Measurements from ENCODE around the gene FEZ2. TPM values are rescaled to one million over a fixed set of nuclear protein-coding genes. Genes with fewer than 3 reads are reported as not detected.

FEZ2 gene
- total and polyA plus RNA-seq, 2 donors: 28.2 to 39.9 TPM

GRCh38 chr2:36547906-36548305 is 50.1 kb downstream of the FEZ2 start:
- DNase-seq (ENCODE audit: low read depth in 6 of 9, low spot score in 9 of 9): no peak
- Histone ChIP-seq H3K9me3 (ENCODE audit: control insufficient read depth in 2 of 2, insufficient read depth in 1 of 2, low read length in 1 of 2) (no peaks in the 10 kb centered on the region), H3K36me3 (ENCODE audit: control insufficient read depth in 2 of 2, insufficient read depth in 2 of 2, low read length in 1 of 2) (peaks cover 4 to 21% of the 10 kb centered on the region in 2 donors), H3K4me1 (ENCODE audit: control insufficient read depth in 2 of 2, insufficient read depth in 2 of 2, low read length in 2 of 2) (peaks cover 8 to 12% of the 10 kb centered on the region in 2 donors), H3K27ac (ENCODE audit: low read depth in 1 of 2, low read length in 1 of 2) (no peak overlapping the region), H3K27me3 (ENCODE audit: control insufficient read depth in 2 of 2, insufficient read depth in 1 of 2, low read length in 1 of 2) (no peaks in the 10 kb centered on the region), H3K4me3 (ENCODE audit: low read length in 2 of 2) (no peak overlapping the region)
- 100% methylated on average over 3 of the region's 3 CpGs for WGBS

DNA sequence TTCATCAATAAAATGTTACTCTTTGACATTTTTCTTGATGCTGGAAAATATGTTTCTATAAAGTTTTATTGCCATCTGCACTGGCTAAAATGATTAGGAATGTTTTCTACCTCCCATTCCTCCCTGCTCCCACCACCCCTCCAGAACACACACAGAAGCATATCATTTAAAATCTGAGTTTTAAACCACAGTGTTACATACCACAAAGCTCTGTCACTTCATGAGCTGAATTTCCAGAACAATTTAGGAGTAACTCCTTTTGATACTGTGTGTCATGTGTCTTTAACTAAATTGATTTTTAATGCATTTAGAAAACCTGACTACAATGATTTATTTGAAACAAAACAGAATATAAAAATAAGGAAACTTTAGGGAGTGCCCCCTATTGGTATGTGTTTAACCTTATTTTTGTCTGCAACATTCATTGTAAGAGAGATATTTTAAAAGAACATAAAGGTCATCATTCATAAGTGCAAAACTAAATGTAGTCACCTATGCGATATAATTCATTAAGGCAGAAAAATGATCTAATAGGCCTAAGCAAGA is 52.0 kb downstream of the FEZ2 start:
- WGBS: 0% methylated on average over 1 of the region's 1 CpG
- Histone ChIP-seq H3K27ac (ENCODE audit: low read depth in 1 of 2, low read length in 1 of 2) (no peak overlapping the region), H3K4me1 (ENCODE audit: control insufficient read depth in 2 of 2, insufficient read depth in 2 of 2, low read length in 2 of 2) (peaks cover 8 to 12% of the 10 kb centered on the region in 2 donors), H3K4me3 (ENCODE audit: low read length in 2 of 2) (no peak overlapping the region), H3K27me3 (ENCODE audit: control insufficient read depth in 2 of 2, insufficient read depth in 1 of 2, low read length in 1 of 2) (no peaks in the 10 kb centered on the region), H3K9me3 (ENCODE audit: control insufficient read depth in 2 of 2, insufficient read depth in 1 of 2, low read length in 1 of 2) (no peaks in the 10 kb centered on the region), H3K36me3 (ENCODE audit: control insufficient read depth in 2 of 2, insufficient read depth in 2 of 2, low read length in 1 of 2) (peaks cover 0 to 13% of the 10 kb centered on the region in 2 donors)
- DNase-seq (ENCODE audit: low read depth in 6 of 9, low spot score in 9 of 9): no peak

DNA sequence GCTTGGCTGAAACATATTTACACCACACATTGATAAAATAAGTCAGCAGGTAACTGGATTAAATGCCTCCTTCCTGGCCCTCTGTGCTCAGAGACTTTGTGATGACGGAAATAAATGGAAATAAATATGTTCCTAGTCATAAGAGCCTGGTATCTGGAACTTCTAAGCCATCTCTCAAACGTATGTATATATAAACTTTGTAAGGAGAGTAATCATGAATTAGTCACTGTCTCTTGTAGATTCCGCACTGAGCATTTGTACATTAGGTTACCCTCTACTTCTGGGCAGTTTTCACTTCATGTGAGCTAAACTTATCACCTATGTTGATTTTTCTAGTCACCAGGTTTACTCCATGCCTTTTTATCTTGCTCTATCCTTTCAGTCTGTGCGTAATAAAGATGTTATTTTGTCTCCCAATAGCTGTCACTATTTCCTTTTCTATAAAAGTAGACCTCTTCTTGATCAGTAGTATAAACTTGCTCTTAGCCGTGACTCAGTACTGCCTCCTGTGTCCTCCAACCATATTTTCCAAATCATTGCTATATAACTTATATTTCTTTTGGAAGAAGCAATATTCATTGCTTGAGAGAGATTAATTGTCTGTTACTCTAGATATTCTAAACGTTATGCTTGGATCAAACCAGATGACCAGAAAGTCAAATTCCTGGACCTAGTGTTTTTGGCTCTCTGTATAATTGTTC is 53.2 kb downstream of the FEZ2 start:
- Histone ChIP-seq H3K27ac (ENCODE audit: low read depth in 1 of 2, low read length in 1 of 2) (no peak overlapping the region), H3K27me3 (ENCODE audit: control insufficient read depth in 2 of 2, insufficient read depth in 1 of 2, low read length in 1 of 2) (no peaks in the 10 kb centered on the region), H3K4me3 (ENCODE audit: low read length in 2 of 2) (no peak overlapping the region), H3K4me1 (ENCODE audit: control insufficient read depth in 2 of 2, insufficient read depth in 2 of 2, low read length in 2 of 2) (peaks cover 5 to 9% of the 10 kb centered on the region in 2 donors), H3K36me3 (ENCODE audit: control insufficient read depth in 2 of 2, insufficient read depth in 2 of 2, low read length in 1 of 2) (peaks cover 0 to 9% of the 10 kb centered on the region in 2 donors), H3K9me3 (ENCODE audit: control insufficient read depth in 2 of 2, insufficient read depth in 1 of 2, low read length in 1 of 2) (no peaks in the 10 kb centered on the region)
- no peak for DNase-seq (ENCODE audit: low read depth in 6 of 9, low spot score in 9 of 9)
- 95% methylated on average over 6 of the region's 6 CpGs for WGBS

DNA sequence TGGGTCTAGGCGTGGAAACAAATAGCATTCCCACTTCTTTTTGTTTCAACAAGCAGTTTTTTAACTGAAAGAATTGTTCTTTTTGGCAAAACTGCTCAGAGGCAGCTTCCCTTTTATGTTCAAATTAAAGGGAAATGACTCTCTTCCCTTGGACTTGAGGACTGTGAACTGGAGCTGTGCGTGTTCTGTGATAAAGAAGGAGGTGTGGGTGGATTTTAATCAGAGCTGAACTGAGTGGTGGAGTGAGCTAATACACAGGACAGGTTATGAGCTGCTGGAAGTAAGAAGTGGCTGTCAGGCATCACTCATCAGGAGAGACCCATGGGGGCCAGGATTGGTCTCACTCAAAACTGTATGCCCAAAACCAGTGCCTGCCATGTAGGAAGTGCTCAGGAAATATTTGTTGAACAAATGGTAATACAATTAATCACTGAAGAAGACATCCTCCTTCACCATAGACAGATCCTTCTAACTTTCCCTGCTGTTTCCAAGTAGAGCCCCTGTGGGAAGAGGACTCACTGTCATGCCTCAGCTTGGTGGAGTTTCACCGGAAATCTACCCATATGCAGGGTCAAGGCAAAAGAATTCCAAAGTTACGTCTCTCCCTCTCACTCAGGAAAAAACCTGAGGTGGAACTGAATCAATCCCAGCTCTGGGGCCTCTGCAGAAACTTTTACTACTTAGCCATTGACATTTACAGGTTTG is 55.9 kb downstream of the FEZ2 start:
- 95% methylated on average over 4 of the region's 4 CpGs for WGBS
- no peak overlapping the region for H3K4me3 ChIP-seq (ENCODE audit: low read length in 2 of 2)
- no peak for DNase-seq (ENCODE audit: low read depth in 6 of 9, low spot score in 9 of 9)
- peaks cover 0 to 2% of the 10 kb centered on the region in 2 donors for H3K36me3 ChIP-seq (ENCODE audit: control insufficient read depth in 2 of 2, insufficient read depth in 2 of 2, low read length in 1 of 2)
- H3K9me3 ChIP-seq (ENCODE audit: control insufficient read depth in 2 of 2, insufficient read depth in 1 of 2, low read length in 1 of 2): no peaks in the 10 kb centered on the region
- H3K27ac ChIP-seq (ENCODE audit: low read depth in 1 of 2, low read length in 1 of 2): no peak overlapping the region
- no peaks in the 10 kb centered on the region for H3K27me3 ChIP-seq (ENCODE audit: control insufficient read depth in 2 of 2, insufficient read depth in 1 of 2, low read length in 1 of 2)
- no peaks in the 10 kb centered on the region for H3K4me1 ChIP-seq (ENCODE audit: control insufficient read depth in 2 of 2, insufficient read depth in 2 of 2, low read length in 2 of 2)

DNA sequence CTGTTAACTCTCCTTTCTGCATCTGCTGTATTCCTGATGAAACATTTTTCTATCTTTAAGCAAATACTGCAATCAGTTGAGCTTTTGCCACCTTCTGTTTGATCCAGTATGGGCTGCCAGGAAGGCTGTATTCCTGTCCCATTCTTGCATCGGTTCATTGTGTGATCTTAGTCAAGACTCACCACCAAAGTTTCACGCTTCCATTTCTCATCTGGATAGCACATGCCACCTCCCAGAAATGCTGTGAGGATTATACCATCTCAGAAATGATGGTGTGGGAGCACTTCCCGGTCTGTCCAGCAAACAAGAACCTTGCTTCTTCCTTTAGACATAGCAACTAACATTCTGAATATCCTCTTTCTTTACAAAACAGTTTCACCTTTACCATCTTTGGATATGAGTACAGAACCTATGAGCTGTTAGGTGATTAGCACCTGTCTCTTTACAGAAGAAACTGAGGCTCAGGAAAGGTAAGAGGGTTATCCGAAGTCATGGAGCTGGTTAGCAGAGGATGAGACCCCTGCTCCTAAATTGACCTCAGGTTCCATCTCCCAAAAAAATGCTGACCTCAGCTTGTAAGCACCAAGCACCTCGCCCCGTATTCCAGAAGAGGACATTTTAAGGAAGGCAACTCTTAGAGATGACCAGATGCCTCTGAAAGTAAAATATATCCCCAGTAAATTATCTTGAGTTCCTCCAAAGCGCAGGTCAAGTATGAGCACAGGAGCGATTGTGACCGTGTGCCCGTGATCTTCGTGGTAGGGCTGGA is 56.8 kb downstream of the FEZ2 start:
- H3K4me1 ChIP-seq (ENCODE audit: control insufficient read depth in 2 of 2, insufficient read depth in 2 of 2, low read length in 2 of 2): no peaks in the 10 kb centered on the region
- 89% methylated on average over 11 of the region's 11 CpGs for WGBS
- no peak overlapping the region for H3K27ac ChIP-seq (ENCODE audit: low read depth in 1 of 2, low read length in 1 of 2)
- DNase-seq (ENCODE audit: low read depth in 6 of 9, low spot score in 9 of 9): no peak
- no peak overlapping the region for H3K4me3 ChIP-seq (ENCODE audit: low read length in 2 of 2)
- H3K9me3 ChIP-seq (ENCODE audit: control insufficient read depth in 2 of 2, insufficient read depth in 1 of 2, low read length in 1 of 2): no peaks in the 10 kb centered on the region
- H3K27me3 ChIP-seq (ENCODE audit: control insufficient read depth in 2 of 2, insufficient read depth in 1 of 2, low read length in 1 of 2): no peaks in the 10 kb centered on the region
- peaks cover 0 to 2% of the 10 kb centered on the region in 2 donors for H3K36me3 ChIP-seq (ENCODE audit: control insufficient read depth in 2 of 2, insufficient read depth in 2 of 2, low read length in 1 of 2)

GRCh38 chr2:36539631-36540030 is 58.3 kb downstream of the FEZ2 start:
- no peaks in the 10 kb centered on the region for H3K4me1 ChIP-seq (ENCODE audit: control insufficient read depth in 2 of 2, insufficient read depth in 2 of 2, low read length in 2 of 2)
- WGBS: 98% methylated on average over 7 of the region's 7 CpGs

GRCh38 chr2:36538335-36538734 is 59.6 kb downstream of the FEZ2 start:
- Histone ChIP-seq H3K27ac (ENCODE audit: low read depth in 1 of 2, low read length in 1 of 2) (no peak overlapping the region), H3K9me3 (ENCODE audit: control insufficient read depth in 2 of 2, insufficient read depth in 1 of 2, low read length in 1 of 2) (no peaks in the 10 kb centered on the region), H3K36me3 (ENCODE audit: control insufficient read depth in 2 of 2, insufficient read depth in 2 of 2, low read length in 1 of 2) (peaks cover 0 to 2% of the 10 kb centered on the region in 2 donors), H3K27me3 (ENCODE audit: control insufficient read depth in 2 of 2, insufficient read depth in 1 of 2, low read length in 1 of 2) (no peaks in the 10 kb centered on the region), H3K4me3 (ENCODE audit: low read length in 2 of 2) (no peak overlapping the region), H3K4me1 (ENCODE audit: control insufficient read depth in 2 of 2, insufficient read depth in 2 of 2, low read length in 2 of 2) (no peaks in the 10 kb centered on the region)
- no peak for DNase-seq (ENCODE audit: low read depth in 6 of 9, low spot score in 9 of 9)
- 87% methylated on average over 5 of the region's 5 CpGs for WGBS

More at GRCh38 chr2:36539631-36540030, 58.3 kb downstream of the FEZ2 start:
- Histone ChIP-seq H3K27ac (ENCODE audit: low read depth in 1 of 2, low read length in 1 of 2) (no peak overlapping the region), H3K4me3 (ENCODE audit: low read length in 2 of 2) (no peak overlapping the region), H3K9me3 (ENCODE audit: control insufficient read depth in 2 of 2, insufficient read depth in 1 of 2, low read length in 1 of 2) (no peaks in the 10 kb centered on the region), H3K27me3 (ENCODE audit: control insufficient read depth in 2 of 2, insufficient read depth in 1 of 2, low read length in 1 of 2) (no peaks in the 10 kb centered on the region), H3K36me3 (ENCODE audit: control insufficient read depth in 2 of 2, insufficient read depth in 2 of 2, low read length in 1 of 2) (peaks cover 0 to 2% of the 10 kb centered on the region in 2 donors)
- no peak for DNase-seq (ENCODE audit: low read depth in 6 of 9, low spot score in 9 of 9)

DNA sequence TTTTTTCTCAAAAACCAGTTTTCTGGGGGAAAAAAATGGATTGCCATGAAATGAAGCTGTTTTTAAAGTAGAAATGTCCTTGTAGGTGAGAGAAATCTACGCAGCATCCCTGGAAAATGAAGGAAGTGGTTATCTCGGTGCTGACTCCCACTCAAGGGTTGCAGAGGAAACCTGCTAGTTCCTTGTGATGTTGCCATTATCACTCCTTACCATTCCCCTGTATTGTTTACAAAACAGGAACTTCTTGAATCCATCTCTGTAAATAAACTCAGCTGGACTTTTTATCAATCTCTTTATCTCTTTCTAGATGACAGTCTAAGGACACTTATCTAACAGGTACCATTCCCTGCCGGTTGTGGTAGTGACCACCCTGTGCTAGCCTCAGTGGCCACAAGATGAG is 61.2 kb downstream of the FEZ2 start:
- Histone ChIP-seq H3K4me3 (ENCODE audit: low read length in 2 of 2) (no peak overlapping the region), H3K4me1 (ENCODE audit: control insufficient read depth in 2 of 2, insufficient read depth in 2 of 2, low read length in 2 of 2) (no peaks in the 10 kb centered on the region), H3K27me3 (ENCODE audit: control insufficient read depth in 2 of 2, insufficient read depth in 1 of 2, low read length in 1 of 2) (no peaks in the 10 kb centered on the region), H3K36me3 (ENCODE audit: control insufficient read depth in 2 of 2, insufficient read depth in 2 of 2, low read length in 1 of 2) (peaks cover 0 to 4% of the 10 kb centered on the region in 2 donors), H3K27ac (ENCODE audit: low read depth in 1 of 2, low read length in 1 of 2) (no peak overlapping the region), H3K9me3 (ENCODE audit: control insufficient read depth in 2 of 2, insufficient read depth in 1 of 2, low read length in 1 of 2) (no peaks in the 10 kb centered on the region)
- no peak for DNase-seq (ENCODE audit: low read depth in 6 of 9, low spot score in 9 of 9)
- WGBS: 93% methylated on average over 3 of the region's 3 CpGs

DNA sequence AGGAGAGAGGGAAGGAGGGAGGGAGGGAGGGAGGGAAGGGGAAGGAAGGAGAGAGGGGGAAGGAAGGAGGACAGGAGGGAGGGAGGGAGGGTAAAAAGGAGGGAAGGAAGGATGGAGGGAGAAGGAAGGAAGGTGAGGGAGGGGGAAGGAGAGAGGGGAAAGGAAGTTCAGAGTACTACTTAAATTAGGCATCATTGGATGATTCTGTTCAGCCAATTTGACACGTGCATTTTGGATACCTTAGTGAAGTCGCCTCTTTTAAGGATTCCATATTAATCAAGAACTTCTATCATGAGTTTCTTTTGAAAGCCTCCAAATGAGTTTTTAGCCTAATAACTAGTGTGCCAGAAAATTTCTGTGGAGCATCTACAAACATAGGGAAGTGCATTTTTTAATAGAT is 62.9 kb downstream of the FEZ2 start:
- DNase-seq (ENCODE audit: low read depth in 6 of 9, low spot score in 9 of 9): no peak
- H3K4me3 ChIP-seq (ENCODE audit: low read length in 2 of 2): no peak overlapping the region
- peaks cover 0 to 4% of the 10 kb centered on the region in 2 donors for H3K36me3 ChIP-seq (ENCODE audit: control insufficient read depth in 2 of 2, insufficient read depth in 2 of 2, low read length in 1 of 2)
- no peak overlapping the region for H3K27ac ChIP-seq (ENCODE audit: low read depth in 1 of 2, low read length in 1 of 2)
- no peaks in the 10 kb centered on the region for H3K27me3 ChIP-seq (ENCODE audit: control insufficient read depth in 2 of 2, insufficient read depth in 1 of 2, low read length in 1 of 2)
- no peaks in the 10 kb centered on the region for H3K4me1 ChIP-seq (ENCODE audit: control insufficient read depth in 2 of 2, insufficient read depth in 2 of 2, low read length in 2 of 2)
- no peaks in the 10 kb centered on the region for H3K9me3 ChIP-seq (ENCODE audit: control insufficient read depth in 2 of 2, insufficient read depth in 1 of 2, low read length in 1 of 2)
- 100% methylated on average over 2 of the region's 2 CpGs for WGBS
